Cardiac fibroblast (primary cell): ENCODE results near the gene EFCAB7.

Experiments used
- DNase-seq, 2 donors: peaks; one replicate each; pipeline versions ENCODE4 v3.0.0 to v3.0.0-alpha.2; 2010; ENCODE audit warnings: low read depth in 2 of 2
- H3K4me3 ChIP-seq, 2 donors: replicated peaks in 1 of 2; 1 replicate in 1 of 2; 2 replicates in 1 of 2; pipeline ENCODE4 v1.5.1; 2011; ENCODE audit warnings: low read depth in 2 of 2, low read length in 2 of 2, mild to moderate bottlenecking in 2 of 2, moderate library complexity in 1 of 2
- CTCF ChIP-seq: IDR thresholded peaks from one replicate; pipeline ENCODE4 v1.5.1; 2011; ENCODE audit warnings: low read depth, mild to moderate bottlenecking, low read length, inconsistent platforms

EFCAB7 gene

GRCh38 chr1:63547621-63548294, 24.4 kb downstream of the EFCAB7 start:
- no peak for TF ChIP-seq CTCF
- DNase-seq, result peak; percentile 61 to 96
- no peak overlapping the region for H3K4me3 ChIP-seq

- no peak for DNase-seq
- H3K4me3 ChIP-seq, result no peak overlapping the region
- TF ChIP-seq CTCF, result no peak
These were observed 25.0 kb downstream of the EFCAB7 start for GRCh38 chr1:63548303-63548702.

GRCh38 chr1:63548877-63549276, 25.6 kb downstream of the EFCAB7 start:
- TF ChIP-seq CTCF, result no peak
- H3K4me3 ChIP-seq, result no peak overlapping the region
- no peak for DNase-seq

GRCh38 chr1:63555480-63555879, 32.2 kb downstream of the EFCAB7 start:
- no peak overlapping the region for H3K4me3 ChIP-seq
- DNase-seq, result no peak
- TF ChIP-seq CTCF, result no peak

GRCh38 chr1:63557365-63557987, 34.2 kb downstream of the EFCAB7 start:
- TF ChIP-seq CTCF, result peak; percentile 69
- DNase-seq, result peak; percentile 60 to 69
- H3K4me3 ChIP-seq, result no peak overlapping the region

- TF ChIP-seq CTCF, result no peak
- H3K4me3 ChIP-seq, result no peak overlapping the region
- no peak for DNase-seq
These were observed 36.0 kb downstream of the EFCAB7 start for GRCh38 chr1:63559357-63559756.
